T-cell (primary cell): ENCODE data around the gene RALA. TPM values are rescaled to one million over a fixed set of nuclear protein-coding genes. Genes with fewer than 3 reads are reported as not detected.

ENCODE experiments used
- ATAC-seq, 4 experiments: fragments of 200-7000 bp in 3 of 4; fragments of 150-1000 bp in 1 of 4; cut with Tn5 transposase; replicated peaks in 1 of 4; 1 replicate in 3 of 4; 2 replicates in 1 of 4; pipeline ENCODE4 v1.10.0; 2021; ENCODE audit warnings: moderate library complexity in 3 of 4, mild to moderate bottlenecking in 2 of 4, moderate number of reproducible peaks in 1 of 4
- CTCF ChIA-PET, 2 donors: fragments of 300-600 bp; sonication (Branson Sonifier 250); formaldehyde crosslinking; loops; one replicate each; lab custom pipeline; 2022; ENCODE audit warnings: antibody characterized with exemption in 2 of 2; lab: Charles Lee
- POLR2A ChIA-PET, 2 donors: fragments of 300-600 bp; sonication (Branson Sonifier 250); formaldehyde crosslinking; loops; one replicate each; lab custom pipeline; 2022; ENCODE audit warnings: antibody characterized with exemption in 2 of 2; lab: Charles Lee
- DNase-seq, 35 experiments: peaks; one replicate each; pipeline versions ENCODE4 v3.0.0 to v3.0.0-alpha.2; 2013 to 2023
- H3K27ac ChIP-seq: one replicate; pipeline ENCODE4 v1.5.1; 2013; ENCODE audit warnings: low read length
- H3K27me3 ChIP-seq, 2 experiments: replicated peaks in 1 of 2; 1 replicate in 1 of 2; 2 replicates in 1 of 2; pipeline versions ENCODE4 v1.6.1 to v1.7.0; 2013; ENCODE audit warnings: low read length in 1 of 2, mixed read lengths in 1 of 2; ENCODE audit not compliant: control insufficient read depth in 2 of 2, insufficient read depth in 2 of 2; ENCODE audit errors: extremely low read depth in 1 of 2
- H3K36me3 ChIP-seq, 2 donors: 1 replicate in 1 of 2; 2 replicates in 1 of 2; pipeline versions ENCODE4 v1.6.1 to v1.7.0; 2013; ENCODE audit warnings: low read length in 1 of 2; ENCODE audit not compliant: control insufficient read depth in 2 of 2, insufficient read depth in 1 of 2; ENCODE audit errors: extremely low read depth in 1 of 2
- H3K4me1 ChIP-seq, 2 experiments: 1 replicate in 1 of 2; 2 replicates in 1 of 2; pipeline versions ENCODE4 v1.6.1 to v1.7.0; 2013; ENCODE audit warnings: low read length in 2 of 2, mixed read lengths in 1 of 2; ENCODE audit not compliant: insufficient read depth in 2 of 2, control insufficient read depth in 1 of 2; ENCODE audit errors: extremely low read depth in 1 of 2
- H3K4me3 ChIP-seq, 2 donors: 1 replicate in 1 of 2; 2 replicates in 1 of 2; pipeline versions ENCODE4 v1.5.1 to v1.7.0; 2013; ENCODE audit warnings: mild to moderate bottlenecking in 2 of 2, low read length in 1 of 2, moderate library complexity in 1 of 2; ENCODE audit not compliant: control insufficient read depth in 1 of 2; ENCODE audit errors: extremely low read depth in 1 of 2
- H3K9me3 ChIP-seq: 2 replicates; pipeline ENCODE4 v1.7.0; 2013
- H3K27ac Mint-ChIP-seq, 2 donors: one replicate each; pipeline ENCODE4 v1.8.0; 2020 to 2021; ENCODE audit warnings: mild to moderate bottlenecking in 2 of 2, mixed read lengths in 2 of 2
- H3K27me3 Mint-ChIP-seq, 2 donors: one replicate each; pipeline ENCODE4 v1.8.0; 2021 to 2022; ENCODE audit warnings: mixed read lengths in 2 of 2
- H3K36me3 Mint-ChIP-seq: one replicate; pipeline ENCODE4 v1.8.0; 2021; ENCODE audit warnings: mixed read lengths
- H3K4me1 Mint-ChIP-seq, 3 donors: one replicate each; pipeline ENCODE4 v1.8.0; 2020 to 2022; ENCODE audit warnings: mixed read lengths in 3 of 3, mild to moderate bottlenecking in 1 of 3
- H3K4me3 Mint-ChIP-seq, 3 donors: one replicate each; pipeline ENCODE4 v1.8.0; 2020 to 2022; ENCODE audit warnings: mild to moderate bottlenecking in 3 of 3, mixed read lengths in 3 of 3, moderate library complexity in 3 of 3
- H3K9me3 Mint-ChIP-seq, 3 donors: one replicate each; pipeline ENCODE4 v1.8.0; 2020 to 2022; ENCODE audit warnings: mixed read lengths in 3 of 3
- WGBS: methylation state at CpG from one replicate; pipeline ENCODE4 v1.1.5; 2013; ENCODE audit warnings: missing lambda C conversion rate; ENCODE audit not compliant: insufficient coverage; 5-methylcytosine and 5-hydroxymethylcytosine counted together
- total RNA-seq, 35 experiments: library from RNA in 6 of 35; stranded (reverse) in 6 of 35; fragments of 120-200 nt in 1 of 35; gene quantifications; one replicate each; pipeline versions ENCODE4 v1.2.1 to v1.2.4 and lab custom pipeline; 2013 to 2026

RALA gene
- total RNA-seq, 5 donors from 2014 or later (not counting 1 experiment from before 2014, with no cell fraction given) = 24.4 to 49.8 (median 36.7) TPM

- H3K36me3 Mint-ChIP-seq = peaks cover 8% of the 10 kb centered on the region
- peak overlapping the region; percentile 13 to 21 for H3K27ac Mint-ChIP-seq
- ChIA-PET POLR2A (no interaction called here), CTCF (interaction anchor here (0.6 to 1.4 kb wide), 3 partner anchors 14 to 70 kb away, joined by 3 to 4 read pairs (median 4); no protein-coding TSS in a partner anchor)
- Histone ChIP-seq H3K27ac (no peak overlapping the region), H3K27me3 (peaks cover 0 to 19% of the 10 kb centered on the region in 2 experiments), H3K36me3 (no peaks in the 10 kb centered on the region), H3K9me3 (no peaks in the 10 kb centered on the region), H3K4me3 (no peak overlapping the region), H3K4me1 (peaks cover 4 to 35% of the 10 kb centered on the region in 2 experiments)
- ATAC-seq = no peak
- H3K4me3 Mint-ChIP-seq = peak overlapping the region in 1 of 3 donors; percentile 49
- H3K27me3 Mint-ChIP-seq = peaks cover 16 to 26% of the 10 kb centered on the region in 2 donors
- WGBS = 25% methylated on average over 1 of the region's 3 CpGs
- no peak for DNase-seq
- peaks cover 63 to 67% (median 65%) of the 10 kb centered on the region in 3 donors for H3K4me1 Mint-ChIP-seq
- H3K9me3 Mint-ChIP-seq = peaks cover 4 to 11% (median 9%) of the 10 kb centered on the region in 3 donors
Measured at GRCh38 chr7:39608278-39608677, 15.1 kb upstream of the RALA start.

- WGBS = 22% methylated on average over 19 of the region's 36 CpGs
- peak overlapping the region in 1 of 2 donors; percentile 64 for H3K4me3 ChIP-seq
- ChIA-PET CTCF (interaction anchor here (0.6 to 1.4 kb wide), 3 partner anchors 13 to 1243 kb away, joined by 3 to 4 read pairs (median 4); no protein-coding TSS in a partner anchor), POLR2A (interaction anchor here in 1 of 2 donors (0.6 kb wide), 1 partner anchor 139 kb away, joined by 4 read pairs; no protein-coding TSS in a partner anchor)
- peaks cover 4 to 6% (median 5%) of the 10 kb centered on the region in 3 donors for H3K9me3 Mint-ChIP-seq
- H3K4me1 Mint-ChIP-seq = peaks cover 54 to 56% (median 55%) of the 10 kb centered on the region in 3 donors
- H3K4me1 ChIP-seq = peaks cover 4 to 31% of the 10 kb centered on the region in 2 experiments
- peaks cover 16 to 30% of the 10 kb centered on the region in 2 donors for H3K27me3 Mint-ChIP-seq
- DNase-seq (peak in 12 of 35 experiments; percentile 1 to 33 (median 18)), ATAC-seq (peak; percentile 38 to 80 (median 70))
- peaks cover 0 to 22% of the 10 kb centered on the region in 2 experiments for H3K27me3 ChIP-seq
- no peaks in the 10 kb centered on the region for H3K9me3 ChIP-seq
- no peaks in the 10 kb centered on the region for H3K36me3 ChIP-seq
- peaks cover 4% of the 10 kb centered on the region for H3K36me3 Mint-ChIP-seq
- H3K27ac Mint-ChIP-seq = peak overlapping the region; percentile 67 to 71
- H3K27ac ChIP-seq = no peak overlapping the region
- peak overlapping the region; percentile 52 to 65 (median 53) for H3K4me3 Mint-ChIP-seq
Measured at GRCh38 chr7:39609113-39609934, 14.0 kb upstream of the RALA start.

GRCh38 chr7:39609935-39610263 is 13.5 kb upstream of the RALA start:
- Mint-ChIP-seq H3K36me3 (peaks cover 4% of the 10 kb centered on the region), H3K4me1 (peaks cover 48 to 53% (median 52%) of the 10 kb centered on the region in 3 donors), H3K9me3 (peaks cover 4 to 6% (median 5%) of the 10 kb centered on the region in 3 donors), H3K4me3 (peak overlapping the region; percentile 52 to 65 (median 53)), H3K27ac (peak overlapping the region; percentile 43 to 67), H3K27me3 (peaks cover 16 to 30% of the 10 kb centered on the region in 2 donors)
- no peaks in the 10 kb centered on the region for H3K9me3 ChIP-seq
- peaks cover 0 to 22% of the 10 kb centered on the region in 2 experiments for H3K27me3 ChIP-seq
- ChIA-PET CTCF (interaction anchor here (0.5 to 0.6 kb wide), 2 partner anchors 385 to 1243 kb away, joined by 3 read pairs; no protein-coding TSS in a partner anchor), POLR2A (no interaction called here)
- WGBS = 100% methylated on average over 1 of the region's 5 CpGs
- DNase-seq (no peak), ATAC-seq (peak in 2 of 4 experiments; percentile 25 to 30)
- peak overlapping the region in 1 of 2 donors; percentile 64 for H3K4me3 ChIP-seq
- H3K27ac ChIP-seq = no peak overlapping the region
- H3K4me1 ChIP-seq = peaks cover 4 to 31% of the 10 kb centered on the region in 2 experiments
- no peaks in the 10 kb centered on the region for H3K36me3 ChIP-seq

- no CpG with 5 or more reads among the region's 4 CpGs for WGBS
- H3K36me3 ChIP-seq = no peaks in the 10 kb centered on the region
- H3K36me3 Mint-ChIP-seq = no peaks in the 10 kb centered on the region
- no peaks in the 10 kb centered on the region for H3K9me3 ChIP-seq
- H3K4me3 ChIP-seq = no peak overlapping the region
- ATAC-seq (no peak), DNase-seq (no peak)
- H3K4me1 ChIP-seq = peaks cover 4 to 11% of the 10 kb centered on the region in 2 experiments
- POLR2A ChIA-PET = interaction anchor here in 1 of 2 donors (0.6 kb wide), 1 partner anchor 21 kb away, joined by 6 read pairs; no protein-coding TSS in a partner anchor
- CTCF ChIA-PET = no interaction called here
- no peak overlapping the region for H3K27ac Mint-ChIP-seq
- peaks cover 16 to 19% (median 16%) of the 10 kb centered on the region in 3 donors for H3K4me1 Mint-ChIP-seq
- no peak overlapping the region for H3K4me3 Mint-ChIP-seq
- H3K9me3 Mint-ChIP-seq = no peaks in the 10 kb centered on the region
- no peak overlapping the region for H3K27ac ChIP-seq
- peaks cover 20 to 30% of the 10 kb centered on the region in 2 donors for H3K27me3 Mint-ChIP-seq
- peaks cover 0 to 22% of the 10 kb centered on the region in 2 experiments for H3K27me3 ChIP-seq
Measured at GRCh38 chr7:39613577-39613976, 9.8 kb upstream of the RALA start.

GRCh38 chr7:39614299-39614698 is 9.1 kb upstream of the RALA start:
- Mint-ChIP-seq H3K4me3 (no peak overlapping the region), H3K9me3 (no peaks in the 10 kb centered on the region), H3K4me1 (peaks cover 9 to 12% (median 9%) of the 10 kb centered on the region in 3 donors), H3K27ac (no peak overlapping the region), H3K36me3 (no peaks in the 10 kb centered on the region), H3K27me3 (peaks cover 20 to 25% of the 10 kb centered on the region in 2 donors)
- Histone ChIP-seq H3K4me1 (peaks cover 4 to 7% of the 10 kb centered on the region in 2 experiments), H3K36me3 (no peaks in the 10 kb centered on the region), H3K9me3 (no peaks in the 10 kb centered on the region), H3K4me3 (no peak overlapping the region), H3K27ac (no peak overlapping the region), H3K27me3 (peaks cover 0 to 22% of the 10 kb centered on the region in 2 experiments)
- no CpG with 5 or more reads among the region's 2 CpGs for WGBS
- CTCF ChIA-PET = no interaction called here
- DNase-seq (no peak), ATAC-seq (no peak)
- POLR2A ChIA-PET = no interaction called here

GRCh38 chr7:39615350-39615975 is 7.9 kb upstream of the RALA start:
- ChIA-PET CTCF (interaction anchor here in 1 of 2 donors (1.0 kb wide), 1 partner anchor 35 kb away, joined by 3 read pairs; no protein-coding TSS in a partner anchor), POLR2A (no interaction called here)
- Histone ChIP-seq H3K4me3 (no peak overlapping the region), H3K4me1 (no peaks in the 10 kb centered on the region), H3K27me3 (peaks cover 0 to 18% of the 10 kb centered on the region in 2 experiments), H3K36me3 (no peaks in the 10 kb centered on the region), H3K27ac (no peak overlapping the region), H3K9me3 (no peaks in the 10 kb centered on the region)
- no peak overlapping the region for H3K4me3 Mint-ChIP-seq
- no peak for ATAC-seq
- DNase-seq = no peak
- H3K4me1 Mint-ChIP-seq = peaks cover 0 to 2% (median 0%) of the 10 kb centered on the region in 3 donors
- H3K36me3 Mint-ChIP-seq = no peaks in the 10 kb centered on the region
- peaks cover 16 to 18% of the 10 kb centered on the region in 2 donors for H3K27me3 Mint-ChIP-seq
- no peaks in the 10 kb centered on the region for H3K9me3 Mint-ChIP-seq
- no CpG with 5 or more reads among the region's 1 CpG for WGBS
- H3K27ac Mint-ChIP-seq = no peak overlapping the region
